ENCODE results near the gene TMEM234.
"Not testable (repeated sequence)": the region's sequence is repeated elsewhere in the genome, so short reads cannot be mapped to it uniquely, and the experiment has no call there.

Gene TMEM234

DNA sequence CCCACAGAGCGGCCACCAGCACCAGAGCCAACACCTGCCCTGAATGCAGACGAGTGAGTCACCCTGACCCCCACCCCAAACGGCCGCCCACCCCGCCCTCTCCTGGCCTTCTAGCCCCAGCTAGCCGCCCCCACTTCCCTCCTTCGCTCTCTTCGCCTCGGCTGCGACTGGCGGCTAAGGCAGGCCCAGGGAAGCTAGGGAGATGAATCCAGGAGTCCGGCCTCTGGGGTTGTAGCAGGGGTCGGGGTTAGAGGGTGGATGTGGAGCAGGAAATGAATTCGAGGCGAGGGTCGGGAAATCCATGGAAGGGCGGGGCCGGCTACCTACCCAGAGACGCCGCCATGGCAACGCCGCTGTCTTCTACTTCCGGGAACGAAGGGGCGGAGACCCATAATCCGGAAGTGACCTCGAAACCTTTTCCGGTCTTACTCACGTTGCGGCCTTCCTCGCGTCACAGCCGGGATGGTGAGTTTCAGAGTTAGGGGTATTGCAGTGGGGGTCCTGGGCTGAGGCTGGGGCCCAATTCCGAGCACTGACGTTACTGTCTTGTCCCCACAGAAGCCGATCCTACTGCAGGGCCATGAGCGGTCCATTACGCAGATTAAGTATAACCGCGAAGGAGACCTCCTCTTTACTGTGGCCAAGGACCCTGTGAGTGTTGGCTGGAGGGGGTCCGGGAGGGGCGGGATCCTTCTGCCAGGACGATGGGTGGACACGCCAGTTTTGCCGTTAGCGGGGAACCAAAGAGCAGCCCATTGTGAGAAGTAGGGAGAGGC, at the start of gene TMEM234, which contains the start of gene EIF3I:
TSS of gene TMEM234 (minus strand) at position 374 of the 776 bp plus-strand sequence. CDS start at position 343, 31 bp downstream.
TSS of gene EIF3I (plus strand) at position 428 of the 776 bp plus-strand sequence. CDS start at position 463, 35 bp downstream.
- TF ChIP-seq, protein P1, sequence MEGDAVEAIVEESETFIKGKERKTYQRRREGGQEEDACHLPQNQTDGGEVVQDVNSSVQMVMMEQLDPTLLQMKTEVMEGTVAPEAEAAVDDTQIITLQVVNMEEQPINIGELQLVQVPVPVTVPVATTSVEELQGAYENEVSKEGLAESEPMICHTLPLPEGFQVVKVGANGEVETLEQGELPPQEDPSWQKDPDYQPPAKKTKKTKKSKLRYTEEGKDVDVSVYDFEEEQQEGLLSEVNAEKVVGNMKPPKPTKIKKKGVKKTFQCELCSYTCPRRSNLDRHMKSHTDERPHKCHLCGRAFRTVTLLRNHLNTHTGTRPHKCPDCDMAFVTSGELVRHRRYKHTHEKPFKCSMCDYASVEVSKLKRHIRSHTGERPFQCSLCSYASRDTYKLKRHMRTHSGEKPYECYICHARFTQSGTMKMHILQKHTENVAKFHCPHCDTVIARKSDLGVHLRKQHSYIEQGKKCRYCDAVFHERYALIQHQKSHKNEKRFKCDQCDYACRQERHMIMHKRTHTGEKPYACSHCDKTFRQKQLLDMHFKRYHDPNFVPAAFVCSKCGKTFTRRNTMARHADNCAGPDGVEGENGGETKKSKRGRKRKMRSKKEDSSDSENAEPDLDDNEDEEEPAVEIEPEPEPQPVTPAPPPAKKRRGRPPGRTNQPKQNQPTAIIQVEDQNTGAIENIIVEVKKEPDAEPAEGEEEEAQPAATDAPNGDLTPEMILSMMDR (IDR thresholded peaks at IDR 0.05; ENCODE audit: insufficient read depth, missing control alignments), result no peak
- DNase-seq (ENCODE audit: insufficient read length, low spot score) (peak; percentile 89), FAIRE-seq (no peak)

DNA sequence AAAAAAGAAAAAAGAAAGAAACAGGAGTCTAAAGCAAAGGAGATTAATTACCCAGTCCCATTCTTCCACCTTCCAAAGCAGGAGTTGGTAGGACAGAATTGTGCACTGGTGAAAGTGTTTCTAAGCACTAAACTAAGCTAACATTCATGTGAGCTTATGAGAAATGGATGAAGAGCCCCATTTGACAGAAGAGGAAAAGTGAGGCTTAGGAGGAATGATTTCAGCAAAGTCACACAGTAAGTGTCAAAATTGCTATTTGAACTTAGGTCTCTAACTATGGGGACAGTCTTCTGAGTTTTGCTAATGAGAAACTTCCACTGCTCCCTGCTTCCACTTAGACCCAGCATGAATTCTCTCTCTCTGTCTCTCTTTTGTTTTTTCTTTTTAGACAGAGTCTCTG, 47.6 kb upstream of the TMEM234 start:
- DNase-seq (ENCODE audit: insufficient read length, low spot score) (no peak), FAIRE-seq (no peak)
- TF ChIP-seq, protein P1 (IDR thresholded peaks at IDR 0.05; ENCODE audit: insufficient read depth, missing control alignments), result no peak

GRCh38 chr1:32266921-32267591, 44.9 kb upstream of the TMEM234 start:
- TF ChIP-seq, protein P1 (IDR thresholded peaks at IDR 0.05; ENCODE audit: insufficient read depth, missing control alignments), result no peak
- FAIRE-seq (no peak), DNase-seq (ENCODE audit: insufficient read length, low spot score) (no peak)

- TF ChIP-seq, protein P1 (IDR thresholded peaks at IDR 0.05; ENCODE audit: insufficient read depth, missing control alignments), result no peak
- FAIRE-seq (no peak), DNase-seq (ENCODE audit: insufficient read length, low spot score) (no peak)
These were observed 43.7 kb upstream of the TMEM234 start for GRCh38 chr1:32265846-32266245.

DNA sequence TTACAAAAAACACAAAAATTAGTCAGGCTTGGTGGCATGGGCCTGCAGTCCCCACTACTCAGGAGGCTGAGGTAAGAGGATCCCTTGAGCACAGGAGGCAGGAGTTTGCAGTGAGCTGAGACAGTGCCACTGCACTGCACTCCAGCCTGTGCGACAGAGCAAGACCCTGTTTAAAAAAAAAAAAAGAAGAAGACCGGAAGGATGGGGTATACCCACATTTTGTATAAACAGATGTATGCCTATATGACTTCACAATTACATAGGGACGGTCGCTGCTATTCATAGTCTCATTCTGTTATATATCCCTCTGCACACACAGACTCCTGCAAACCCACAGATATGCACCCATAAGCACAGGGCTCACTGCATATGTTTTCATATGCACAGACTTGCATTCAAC, 41.6 kb upstream of the TMEM234 start:
- TF ChIP-seq, protein P1 (IDR thresholded peaks at IDR 0.05; ENCODE audit: insufficient read depth, missing control alignments), result no peak
- FAIRE-seq (no peak), DNase-seq (ENCODE audit: insufficient read length, low spot score) (no peak)

DNA sequence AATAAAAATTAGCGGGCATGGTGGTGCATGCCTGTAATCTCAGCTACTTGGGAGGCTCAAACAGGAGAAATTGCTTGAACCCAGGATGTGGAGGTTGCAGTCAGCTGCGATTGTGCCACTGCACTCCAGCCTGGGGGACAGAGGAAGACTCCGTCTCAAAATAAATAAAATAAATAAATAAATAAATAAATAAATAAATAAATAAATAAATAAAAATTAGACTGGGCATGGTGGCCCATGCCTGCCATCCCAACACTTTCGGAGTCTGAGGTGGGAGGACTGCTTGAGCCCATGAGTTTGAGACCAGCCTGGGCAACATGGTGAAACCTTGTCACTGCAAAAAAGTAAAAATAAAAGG, 41.1 kb upstream of the TMEM234 start:
- DNase-seq (ENCODE audit: insufficient read length, low spot score); FAIRE-seq: not testable (repeated sequence)

DNA sequence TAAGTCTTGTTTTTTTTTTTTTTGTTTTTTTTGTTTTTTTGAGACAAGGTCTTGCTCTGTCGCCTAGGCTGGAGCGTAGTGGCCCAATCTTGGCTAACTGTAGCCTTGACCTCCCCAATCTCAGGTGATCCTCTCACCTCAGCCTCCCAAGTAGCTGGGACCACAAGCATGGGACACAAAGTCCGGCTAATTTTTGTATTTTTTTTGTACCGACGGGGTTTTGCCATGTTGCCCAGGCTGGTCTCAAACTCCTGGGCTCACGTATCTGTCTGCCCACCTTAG, 35.0 kb upstream of the TMEM234 start:
- FAIRE-seq (no peak), DNase-seq (ENCODE audit: insufficient read length, low spot score) (no peak)
- TF ChIP-seq, protein P1 (IDR thresholded peaks at IDR 0.05; ENCODE audit: insufficient read depth, missing control alignments), result no peak

Data from D721Med (cell line).